IPS DF 19.7 (cell line): ENCODE data around the gene CCDC120.

ENCODE experiments used
- DNase-seq: peaks from one replicate; pipeline ENCODE4 v3.0.0-alpha.2; 2013; ENCODE audit warnings: low read depth, low spot score

Gene CCDC120

DNA sequence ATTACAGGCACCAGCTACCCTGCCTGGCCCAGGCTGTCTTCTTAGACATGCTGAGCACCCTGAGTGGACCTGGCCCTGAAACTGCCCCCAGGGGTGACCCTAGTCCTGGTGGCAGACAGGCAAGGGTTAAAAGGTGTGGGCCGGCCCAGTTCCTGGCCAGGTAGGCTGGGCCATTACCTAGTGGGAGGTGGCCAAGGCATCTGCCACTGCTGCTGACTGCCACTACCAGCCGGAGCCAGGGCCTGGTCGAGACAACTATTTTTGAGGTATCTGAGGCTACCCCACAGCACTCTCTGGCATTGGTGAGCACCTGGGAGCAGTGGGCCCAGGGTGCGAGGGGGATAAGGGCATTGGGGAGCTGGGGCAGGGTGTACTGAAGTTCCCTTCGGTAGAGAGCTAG lies at the start of gene CCDC120:
TSS of gene CCDC120 (plus strand) at position 206 of the 400 bp plus-strand sequence. CDS start 3,043 bp downstream, outside the sequence.
- no peak for DNase-seq

DNA sequence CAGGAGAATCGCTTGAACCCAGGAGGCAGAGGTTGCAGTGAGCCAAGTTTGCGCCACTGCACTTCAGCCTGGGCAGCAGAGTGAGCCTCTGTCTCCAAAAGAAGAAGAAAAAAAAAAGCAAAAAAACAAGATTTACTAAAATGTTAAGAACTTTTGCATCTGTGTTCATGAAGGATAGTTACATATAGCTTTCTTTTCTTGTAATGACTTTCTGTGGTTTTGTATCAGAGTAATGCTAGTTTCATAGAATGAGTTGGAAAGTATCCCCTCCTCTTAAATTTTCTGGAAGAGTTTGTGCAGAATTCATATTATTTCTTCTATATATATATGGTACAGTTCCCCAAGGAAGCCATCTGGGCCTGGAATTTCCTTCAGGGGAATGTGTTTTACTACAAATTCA lies 39.7 kb upstream of the CCDC120 start:
- no peak for DNase-seq

DNA sequence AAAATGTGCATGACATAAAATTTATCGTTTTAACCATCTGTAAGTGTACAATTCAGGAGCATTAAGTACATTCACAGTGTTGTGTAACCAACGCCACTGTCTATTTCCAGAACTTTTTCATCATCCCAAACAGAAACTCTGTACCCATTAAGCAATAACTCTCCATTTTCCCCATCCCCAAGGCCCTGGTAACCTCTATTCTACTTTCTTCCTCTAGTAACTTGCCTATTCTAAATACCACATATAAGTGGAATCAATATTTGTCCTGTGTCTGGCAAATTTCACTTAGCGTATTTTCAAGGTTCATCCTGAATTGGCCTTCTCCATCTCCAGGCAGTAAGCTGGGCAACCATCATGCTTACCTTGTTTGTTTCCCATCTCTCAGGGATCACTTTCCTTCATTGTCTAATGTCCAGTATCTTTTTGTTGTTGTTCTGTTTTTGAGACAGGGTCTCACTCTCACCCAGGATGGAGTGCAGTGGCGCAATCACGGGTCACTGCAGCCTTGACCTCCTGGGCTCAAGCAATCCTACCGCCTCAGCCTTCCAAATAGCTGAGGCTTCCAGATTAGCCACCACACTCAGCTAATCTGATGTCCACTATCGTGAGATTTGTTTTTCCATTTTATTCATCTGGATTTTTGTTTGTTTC lies 39.1 kb upstream of the CCDC120 start:
- DNase-seq: no peak

- no peak for DNase-seq
Observed at GRCh38 chrX:49029876-49030275, 28.9 kb upstream of the CCDC120 start.

DNA sequence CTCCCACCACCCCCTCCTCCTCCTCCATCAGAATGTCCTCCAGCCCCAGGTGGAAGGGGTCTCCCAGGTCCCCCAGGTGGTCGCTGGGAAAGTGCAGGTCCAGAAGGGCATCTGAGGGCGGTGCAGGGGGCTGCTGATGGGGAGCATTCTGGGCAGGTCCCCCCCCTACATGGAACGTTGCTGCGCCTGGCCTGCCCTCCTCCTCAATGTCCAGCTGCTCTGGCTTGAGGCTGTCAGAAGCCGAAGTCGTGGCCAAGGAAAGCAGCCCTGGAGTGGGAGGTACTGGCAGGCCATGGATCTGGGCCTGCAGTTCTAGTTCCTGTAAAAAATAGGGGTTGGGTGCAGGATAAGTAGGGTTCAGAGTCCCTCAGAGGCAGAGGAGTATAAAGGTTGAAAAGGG lies 28.5 kb upstream of the CCDC120 start:
- DNase-seq: no peak

DNA sequence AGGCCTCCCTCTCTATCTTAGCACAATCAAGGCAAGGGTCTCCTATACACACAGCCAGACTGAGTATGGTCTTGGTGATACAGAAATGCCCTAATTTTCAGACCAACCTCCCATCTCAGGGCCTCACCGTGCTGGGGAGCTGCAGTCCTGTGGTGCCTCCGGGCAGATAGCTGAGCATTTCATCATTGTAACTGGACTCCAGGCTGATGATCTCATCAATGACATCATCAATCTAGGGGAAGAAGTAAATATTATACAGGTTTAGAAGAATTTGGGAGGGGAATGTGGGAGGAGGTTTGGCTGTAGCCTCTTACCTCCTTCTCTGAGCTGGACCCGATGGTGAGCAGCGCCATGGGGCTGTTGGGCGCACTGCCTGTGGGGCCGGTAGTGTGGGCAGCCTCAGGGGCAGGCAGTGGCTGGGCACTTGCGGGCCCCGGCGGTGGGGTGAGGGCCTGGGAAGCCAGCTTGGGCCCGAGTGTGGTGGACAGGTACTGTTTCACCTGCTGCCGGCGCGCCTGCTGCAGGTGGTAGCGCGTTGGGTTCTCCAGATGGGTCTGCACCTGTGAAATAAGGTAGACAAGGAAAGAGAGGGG lies 20.8 kb upstream of the CCDC120 start:
- no peak for DNase-seq

- peak; percentile 90 for DNase-seq
Observed at GRCh38 chrX:49039598-49040375, 19.0 kb upstream of the CCDC120 start.

DNA sequence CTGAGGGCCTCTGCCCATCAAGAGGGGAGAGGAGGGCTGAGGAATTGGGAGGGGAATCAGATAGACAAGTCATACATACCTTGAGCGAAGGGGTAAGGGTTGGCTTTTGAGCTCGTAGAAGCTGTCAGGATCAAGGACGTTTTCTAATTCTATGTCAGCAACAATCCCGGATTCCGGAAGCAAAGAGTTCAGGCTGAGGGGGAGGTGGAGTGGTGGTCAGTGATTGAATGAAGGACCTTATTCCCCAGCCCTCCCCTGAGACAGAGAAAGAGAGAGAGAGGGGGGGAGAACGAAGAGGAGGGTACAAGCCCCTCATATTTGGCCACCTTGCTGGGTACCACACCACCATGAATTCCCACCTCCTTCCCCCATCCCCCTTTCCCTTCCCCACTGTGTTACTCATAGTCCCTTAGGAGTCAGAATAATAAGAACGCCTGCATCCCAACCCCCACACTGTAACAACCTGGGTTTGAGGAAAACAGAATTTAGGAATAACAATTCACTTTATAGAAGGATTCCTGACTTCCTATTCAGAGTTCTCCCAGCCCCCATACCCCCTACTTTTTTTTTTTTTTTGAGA lies 18.3 kb upstream of the CCDC120 start:
- DNase-seq: no peak

DNA sequence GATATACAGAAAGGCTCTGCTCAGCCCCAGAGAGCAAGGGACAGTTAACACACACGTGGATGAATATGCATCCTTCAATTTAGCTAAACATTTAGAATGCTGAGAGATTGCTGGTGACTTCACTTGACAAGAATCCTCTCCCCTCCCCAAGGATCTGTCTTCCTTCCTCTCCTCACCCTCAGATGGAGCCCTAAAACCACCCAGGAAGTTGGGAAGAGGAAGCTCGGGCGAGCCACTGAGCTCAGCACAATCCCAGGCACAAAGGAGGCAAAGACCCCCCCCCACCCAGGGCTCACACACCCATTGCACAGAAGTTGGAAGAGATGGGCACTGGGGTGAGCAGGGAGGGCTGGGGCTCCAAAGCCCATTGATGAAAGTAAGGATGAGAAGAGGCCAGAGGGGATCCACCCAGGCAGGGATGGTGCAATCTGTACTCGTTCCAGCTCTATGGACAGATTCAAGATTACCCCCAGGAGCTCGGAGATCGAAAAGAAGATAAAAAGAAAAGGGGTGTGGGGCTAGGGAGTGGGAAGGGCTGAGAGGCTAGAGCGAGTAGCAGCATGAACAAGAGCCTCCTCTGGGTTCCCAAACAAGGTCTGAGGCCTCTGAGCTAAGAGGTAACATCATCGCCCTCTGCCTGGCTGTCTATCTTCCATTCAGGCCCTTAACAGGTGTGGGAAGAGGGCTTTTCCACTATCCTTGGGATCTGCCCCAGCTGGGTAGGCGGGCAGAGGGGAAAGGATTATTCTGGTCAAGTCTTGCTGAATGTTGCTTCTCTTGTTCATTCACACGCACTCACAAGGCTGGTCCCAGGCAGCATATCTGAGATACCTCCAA lies 16.8 kb upstream of the CCDC120 start:
- no peak for DNase-seq

GRCh38 chrX:49042581-49043219 lies 16.1 kb upstream of the CCDC120 start:
- no peak for DNase-seq

DNA sequence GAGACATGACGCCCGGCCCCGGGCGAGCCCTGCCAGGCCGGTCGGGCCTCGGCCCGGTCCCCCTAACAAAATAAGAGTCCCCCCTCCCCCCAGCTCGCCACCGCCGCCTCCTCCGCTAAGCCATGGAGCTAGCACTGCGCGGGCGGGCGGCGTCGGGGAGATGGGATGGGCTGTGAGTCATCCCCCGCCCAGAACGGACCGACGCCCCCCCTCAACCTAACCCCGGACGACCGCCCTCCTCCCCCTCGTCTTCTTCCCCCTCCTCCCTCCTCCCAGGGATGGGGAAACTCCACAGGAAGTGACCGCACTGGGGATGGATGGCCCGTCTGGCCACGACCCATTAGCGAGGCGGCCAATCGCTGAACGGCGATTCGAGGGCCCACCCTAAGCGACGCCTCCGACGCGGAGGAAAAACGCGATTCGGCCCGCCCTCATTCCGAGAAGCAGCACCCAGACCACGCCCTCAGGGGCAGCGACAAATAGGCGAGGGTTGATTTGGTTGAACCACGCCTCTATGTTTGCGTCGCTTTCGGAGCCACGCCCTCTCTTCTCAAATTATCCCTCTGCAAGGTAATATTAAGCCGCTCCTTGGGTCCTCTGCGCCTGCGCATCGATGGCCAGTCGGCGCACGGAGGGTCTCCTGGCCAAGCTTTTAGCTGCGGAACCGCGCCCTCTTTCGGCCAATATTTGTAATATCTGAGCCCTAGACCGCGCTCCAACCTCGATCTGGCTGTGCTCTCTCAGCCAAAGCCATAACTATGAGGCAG lies 15.4 kb upstream of the CCDC120 start, which contains the start of gene TFE3:
TSS of gene TFE3 (minus strand) at position 138 of the 767 bp plus-strand sequence. CDS start at position 7, 131 bp downstream.
- no peak for DNase-seq

DNA sequence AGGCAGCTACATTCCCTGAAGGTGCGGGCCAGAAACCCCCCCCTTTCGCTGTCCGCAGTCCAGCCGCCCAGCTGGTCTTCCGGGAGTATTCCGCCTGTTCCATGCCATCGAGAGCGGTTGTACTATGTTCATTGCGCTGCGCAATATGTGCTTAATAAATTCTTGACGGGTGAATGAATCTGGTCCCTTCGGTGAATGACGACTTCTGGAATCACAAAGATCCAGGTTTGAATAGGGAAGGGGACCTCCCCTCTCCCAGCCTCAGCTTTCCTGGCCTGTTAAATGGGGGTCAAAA lies 14.9 kb upstream of the CCDC120 start:
- no peak for DNase-seq

GRCh38 chrX:49053223-49054072 lies 5.4 kb upstream of the CCDC120 start:
- DNase-seq: no peak

- DNase-seq: no peak
Observed at GRCh38 chrX:49054073-49054762, 4.6 kb upstream of the CCDC120 start.

- DNase-seq: no peak
Observed at GRCh38 chrX:49059201-49059600, 402 bp downstream of the CCDC120 start.

GRCh38 chrX:49059681-49060085 lies 884 bp downstream of the CCDC120 start:
- no peak for DNase-seq

DNA sequence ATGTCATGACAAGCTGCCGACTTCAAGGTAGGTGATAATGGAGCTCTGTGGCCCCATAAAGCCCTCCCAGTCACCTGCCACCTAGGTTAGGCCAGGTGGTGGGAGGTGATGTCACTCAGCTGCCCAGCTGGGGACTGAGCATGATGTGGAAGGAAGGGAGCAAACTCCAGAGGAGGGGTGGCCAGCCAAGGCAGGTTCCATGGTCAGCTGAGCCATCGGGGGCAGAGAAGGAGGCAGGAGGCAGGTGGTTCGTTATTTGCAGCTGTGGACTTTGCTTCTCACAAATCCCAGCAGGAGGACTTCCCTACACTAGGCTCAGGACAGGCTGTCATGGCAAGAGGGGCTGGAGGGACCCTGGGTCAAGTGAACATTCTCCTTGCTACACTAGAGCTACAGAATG lies 2.1 kb downstream of the CCDC120 start:
- no peak for DNase-seq

DNA sequence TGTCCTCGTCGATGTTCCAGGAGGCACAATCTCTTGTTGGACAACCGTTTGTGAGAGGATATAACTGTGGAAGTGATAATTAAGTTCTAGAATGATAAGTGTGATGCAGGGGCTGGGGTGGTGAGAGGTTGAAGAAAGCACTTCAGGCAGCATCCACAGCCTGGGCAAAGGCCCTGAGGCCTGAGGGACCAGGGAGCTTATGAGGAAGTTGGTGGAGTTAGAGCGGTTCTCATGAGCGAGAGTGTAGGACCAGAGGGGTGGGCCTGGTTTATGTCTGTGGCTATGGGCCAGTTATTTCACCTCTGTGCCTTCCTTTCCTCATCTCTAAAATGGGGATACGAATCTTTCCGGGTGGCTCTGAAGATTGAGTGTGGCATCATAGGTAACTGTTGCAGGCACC lies 2.7 kb downstream of the CCDC120 start:
- no peak for DNase-seq

DNA sequence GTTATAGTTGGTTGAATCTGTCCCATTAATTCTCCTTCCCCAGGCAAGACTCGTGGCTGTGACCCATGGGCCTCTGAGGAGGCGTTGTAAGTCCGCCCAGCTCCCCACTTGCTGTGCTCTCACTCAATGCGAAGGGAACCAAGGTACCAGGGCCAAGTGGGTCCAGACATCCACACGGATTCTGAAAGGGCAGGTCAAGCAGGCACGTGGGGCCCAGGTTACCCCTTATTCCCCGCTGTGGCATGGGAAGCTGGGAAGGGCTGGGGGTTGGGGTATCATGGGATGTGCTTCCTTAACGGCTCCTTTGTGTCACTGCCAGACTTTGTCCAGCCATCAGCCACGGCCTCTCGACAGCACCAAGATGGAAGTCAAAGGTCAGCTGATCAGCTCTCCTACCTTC lies 3.1 kb downstream of the CCDC120 start:
- no peak for DNase-seq
